Measurements from ENCODE around the gene PKM. TPM values are rescaled to one million over a fixed set of nuclear protein-coding genes. Genes with fewer than 3 reads are reported as not detected.
A peak's percentile ranks its signal among the peaks of the same experiment; 100 is the strongest.

PKM gene
- total and polyA plus RNA-seq, 2 donors (not counting 1 experiment from before 2014, with no cell fraction given) = 1,892 to 2,521 TPM

- Histone ChIP-seq H3K4me3 (replicated peaks in 1 of 4; ENCODE audit: control extremely low read depth in 1 of 4, insufficient read depth in 1 of 4, low read depth in 3 of 4, low read length in 4 of 4) (no peak overlapping the region), H4K20me1 (ENCODE audit: control insufficient read depth, extremely low read depth, insufficient read depth, low read length) (no peaks in the 10 kb centered on the region), H3K9me3 (ENCODE audit: control insufficient read depth, insufficient read depth, low read depth, low read length) (no peaks in the 10 kb centered on the region), H3K4me2 (ENCODE audit: extremely low read depth, insufficient read depth, low read length) (no peak overlapping the region), H3K27ac (ENCODE audit: insufficient read depth, low read length) (no peak overlapping the region), H3K36me3 (ENCODE audit: control insufficient read depth, insufficient read depth, low read length) (no peaks in the 10 kb centered on the region), H3K27me3 (ENCODE audit: control insufficient read depth, insufficient read depth, low read length) (peaks cover 17% of the 10 kb centered on the region), H3K4me1 (ENCODE audit: control insufficient read depth, extremely low read depth, insufficient read depth, low read length) (peaks cover 2% of the 10 kb centered on the region), H3K79me2 (ENCODE audit: control insufficient read depth, insufficient read depth, low read length) (no peaks in the 10 kb centered on the region), H2AFZ (ENCODE audit: low read length) (no peak overlapping the region), H3K9ac (ENCODE audit: insufficient read depth, low read length) (no peak overlapping the region)
- no peak for DNase-seq (ENCODE audit: low read depth in 2 of 2)
- peak; percentile 11 for TF ChIP-seq EZH2 (IDR thresholded peaks at IDR 0.05; ENCODE audit: low read length, missing control alignments)
- no peak for TF ChIP-seq CTCF (conservative IDR thresholded peaks at IDR 0.05 in 1 of 2, IDR thresholded peaks at IDR 0.05 in 1 of 2; ENCODE audit: low read depth in 1 of 2, low read length in 2 of 2)
Observed at GRCh38 chr15:72183781-72184164, 47.2 kb downstream of the PKM start.

GRCh38 chr15:72182673-72183072 lies 48.3 kb downstream of the PKM start:
- Histone ChIP-seq H2AFZ (ENCODE audit: low read length) (no peak overlapping the region), H3K9me3 (ENCODE audit: control insufficient read depth, insufficient read depth, low read depth, low read length) (no peaks in the 10 kb centered on the region), H3K4me1 (ENCODE audit: control insufficient read depth, extremely low read depth, insufficient read depth, low read length) (peaks cover 2% of the 10 kb centered on the region), H3K4me3 (replicated peaks in 1 of 4; ENCODE audit: control extremely low read depth in 1 of 4, insufficient read depth in 1 of 4, low read depth in 3 of 4, low read length in 4 of 4) (no peak overlapping the region), H4K20me1 (ENCODE audit: control insufficient read depth, extremely low read depth, insufficient read depth, low read length) (no peaks in the 10 kb centered on the region), H3K27me3 (ENCODE audit: control insufficient read depth, insufficient read depth, low read length) (peaks cover 17% of the 10 kb centered on the region), H3K27ac (ENCODE audit: insufficient read depth, low read length) (no peak overlapping the region), H3K36me3 (ENCODE audit: control insufficient read depth, insufficient read depth, low read length) (no peaks in the 10 kb centered on the region), H3K9ac (ENCODE audit: insufficient read depth, low read length) (no peak overlapping the region), H3K4me2 (ENCODE audit: extremely low read depth, insufficient read depth, low read length) (no peak overlapping the region), H3K79me2 (ENCODE audit: control insufficient read depth, insufficient read depth, low read length) (no peaks in the 10 kb centered on the region)
- DNase-seq (ENCODE audit: low read depth in 2 of 2) = peak in 1 of 2 donors; percentile 32
- no peak for TF ChIP-seq EZH2 (IDR thresholded peaks at IDR 0.05; ENCODE audit: low read length, missing control alignments)
- TF ChIP-seq CTCF (conservative IDR thresholded peaks at IDR 0.05 in 1 of 2, IDR thresholded peaks at IDR 0.05 in 1 of 2; ENCODE audit: low read depth in 1 of 2, low read length in 2 of 2) = no peak

DNA sequence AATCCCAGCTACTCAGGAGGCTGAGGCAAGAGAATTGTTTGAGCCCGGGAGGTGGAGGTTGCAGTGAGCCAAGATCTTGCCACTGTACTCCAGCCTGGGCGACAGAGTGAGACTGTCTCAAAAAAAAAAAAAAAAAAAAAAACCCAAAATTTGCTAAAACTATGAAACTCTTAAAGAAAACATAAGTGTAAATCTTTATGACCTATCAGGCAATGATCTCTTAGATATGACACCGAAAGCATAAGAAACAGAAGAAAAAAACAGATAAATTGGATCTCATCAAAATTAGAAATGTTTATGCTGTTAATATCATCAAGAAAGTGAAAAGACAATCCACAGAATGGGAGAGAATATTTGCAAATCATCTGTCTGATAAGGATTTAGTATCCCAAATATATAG lies 48.7 kb downstream of the PKM start:
- Histone ChIP-seq H3K9ac (ENCODE audit: insufficient read depth, low read length) (no peak overlapping the region), H3K27ac (ENCODE audit: insufficient read depth, low read length) (no peak overlapping the region), H3K27me3 (ENCODE audit: control insufficient read depth, insufficient read depth, low read length) (peaks cover 17% of the 10 kb centered on the region), H3K9me3 (ENCODE audit: control insufficient read depth, insufficient read depth, low read depth, low read length) (no peaks in the 10 kb centered on the region), H3K4me1 (ENCODE audit: control insufficient read depth, extremely low read depth, insufficient read depth, low read length) (peaks cover 2% of the 10 kb centered on the region), H3K36me3 (ENCODE audit: control insufficient read depth, insufficient read depth, low read length) (no peaks in the 10 kb centered on the region), H3K4me2 (ENCODE audit: extremely low read depth, insufficient read depth, low read length) (no peak overlapping the region), H2AFZ (ENCODE audit: low read length) (no peak overlapping the region), H3K4me3 (replicated peaks in 1 of 4; ENCODE audit: control extremely low read depth in 1 of 4, insufficient read depth in 1 of 4, low read depth in 3 of 4, low read length in 4 of 4) (no peak overlapping the region), H4K20me1 (ENCODE audit: control insufficient read depth, extremely low read depth, insufficient read depth, low read length) (no peaks in the 10 kb centered on the region), H3K79me2 (ENCODE audit: control insufficient read depth, insufficient read depth, low read length) (no peaks in the 10 kb centered on the region)
- no peak for DNase-seq (ENCODE audit: low read depth in 2 of 2)
- TF ChIP-seq CTCF (conservative IDR thresholded peaks at IDR 0.05 in 1 of 2, IDR thresholded peaks at IDR 0.05 in 1 of 2; ENCODE audit: low read depth in 1 of 2, low read length in 2 of 2) = no peak
- TF ChIP-seq EZH2 (IDR thresholded peaks at IDR 0.05; ENCODE audit: low read length, missing control alignments) = no peak
